ENCODE measurements around the gene LTB4R2.

Gene LTB4R2

DNA sequence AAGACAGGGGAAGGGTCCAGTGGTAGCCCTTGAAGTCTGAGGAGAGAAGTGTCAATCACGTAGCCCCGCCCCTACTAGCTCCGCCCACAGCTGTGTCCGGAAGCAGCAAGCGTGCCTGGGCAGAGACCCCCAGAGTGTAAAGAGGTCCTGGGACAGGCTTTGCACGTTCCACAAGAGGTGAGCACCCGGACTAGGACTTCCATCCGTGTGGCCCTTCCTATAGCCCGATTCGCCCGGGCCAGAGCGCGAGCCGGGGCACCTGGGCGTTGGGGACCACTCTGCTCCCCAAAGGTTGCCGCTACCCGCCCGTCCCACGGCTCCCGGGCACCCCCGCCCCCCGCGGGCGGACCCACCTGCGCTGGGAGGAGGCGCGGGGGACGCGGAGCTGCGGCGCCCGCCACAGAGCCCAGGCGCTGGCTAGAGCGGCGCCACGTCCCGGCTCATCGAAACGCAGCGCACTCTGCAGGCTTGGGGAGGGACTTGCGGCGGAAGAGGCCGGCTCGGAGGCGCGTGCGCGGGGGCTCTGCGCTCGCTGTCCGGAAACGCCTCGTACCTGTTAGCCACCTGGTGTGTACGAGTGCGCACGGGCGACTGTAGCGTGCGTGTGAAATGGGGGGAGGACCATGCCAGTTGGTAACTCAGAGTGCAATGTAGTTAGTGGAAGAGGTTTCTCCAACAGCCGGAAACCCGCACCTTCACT is 38.7 kb upstream of the LTB4R2 start, which contains the start of gene RABGGTA:
TSS of gene RABGGTA (minus strand) at position 464 of the 700 bp plus-strand sequence. CDS start 482 bp downstream, outside the sequence.
- H3K36me3 Mint-ChIP-seq: peaks cover 5% of the 10 kb centered on the region
- H3K4me1 Mint-ChIP-seq: peaks cover 45% of the 10 kb centered on the region
- no peaks in the 10 kb centered on the region for H3K9me3 Mint-ChIP-seq
- H3K27ac Mint-ChIP-seq: peak within 1 kb of the TSS; percentile 96
- peak within 1 kb of the TSS; percentile 85 for H3K4me3 Mint-ChIP-seq
- no peaks in the 10 kb centered on the region for H3K27me3 Mint-ChIP-seq

DNA sequence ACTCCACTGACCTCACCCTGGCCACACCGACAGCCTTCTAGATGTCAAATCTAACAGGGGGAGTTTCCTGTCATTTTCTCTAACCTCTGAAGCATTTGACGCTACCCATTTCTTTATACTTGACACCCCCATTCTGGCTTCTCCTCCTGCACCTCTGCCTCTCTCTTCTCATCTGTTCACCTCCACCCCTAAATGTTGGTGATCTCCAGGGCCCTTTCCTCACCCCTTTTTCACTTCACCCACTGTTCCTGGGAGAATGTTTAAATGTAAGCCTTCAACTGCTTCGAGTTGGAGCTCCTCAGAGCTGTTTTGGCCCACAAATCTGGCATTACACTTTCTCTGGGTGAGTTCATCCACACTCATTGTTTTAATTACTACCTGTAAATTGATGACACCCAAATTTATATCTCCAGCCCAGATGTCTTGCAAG is 38.1 kb upstream of the LTB4R2 start:
- peaks cover 4% of the 10 kb centered on the region for H3K36me3 Mint-ChIP-seq
- H3K27me3 Mint-ChIP-seq: no peaks in the 10 kb centered on the region
- H3K4me3 Mint-ChIP-seq: peak overlapping the region; percentile 85
- peaks cover 50% of the 10 kb centered on the region for H3K4me1 Mint-ChIP-seq
- H3K27ac Mint-ChIP-seq: peak overlapping the region; percentile 96
- H3K9me3 Mint-ChIP-seq: no peaks in the 10 kb centered on the region

DNA sequence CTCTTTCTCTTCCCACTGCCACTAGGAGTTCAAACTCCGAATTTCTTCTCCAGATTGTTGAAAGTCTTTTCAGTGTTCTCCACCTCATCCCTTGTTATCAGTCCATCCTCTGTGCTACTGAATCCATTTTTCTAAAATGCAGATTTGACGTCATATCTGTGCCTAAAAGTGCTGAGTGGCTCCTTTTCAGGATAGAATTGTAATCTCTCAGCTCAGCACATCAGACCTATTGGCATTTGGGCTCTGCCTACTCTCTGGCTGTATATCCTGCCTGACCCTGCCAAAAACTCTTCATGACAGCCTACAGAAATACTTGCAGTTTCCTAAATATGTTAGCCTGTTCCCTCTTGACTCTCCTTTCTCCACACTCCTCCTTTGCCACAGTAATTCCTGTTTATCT is 37.5 kb upstream of the LTB4R2 start:
- Mint-ChIP-seq H3K4me1 (peaks cover 55% of the 10 kb centered on the region), H3K36me3 (no peaks in the 10 kb centered on the region), H3K27me3 (no peaks in the 10 kb centered on the region), H3K27ac (peak overlapping the region; percentile 96), H3K4me3 (peak overlapping the region; percentile 85), H3K9me3 (no peaks in the 10 kb centered on the region)

DNA sequence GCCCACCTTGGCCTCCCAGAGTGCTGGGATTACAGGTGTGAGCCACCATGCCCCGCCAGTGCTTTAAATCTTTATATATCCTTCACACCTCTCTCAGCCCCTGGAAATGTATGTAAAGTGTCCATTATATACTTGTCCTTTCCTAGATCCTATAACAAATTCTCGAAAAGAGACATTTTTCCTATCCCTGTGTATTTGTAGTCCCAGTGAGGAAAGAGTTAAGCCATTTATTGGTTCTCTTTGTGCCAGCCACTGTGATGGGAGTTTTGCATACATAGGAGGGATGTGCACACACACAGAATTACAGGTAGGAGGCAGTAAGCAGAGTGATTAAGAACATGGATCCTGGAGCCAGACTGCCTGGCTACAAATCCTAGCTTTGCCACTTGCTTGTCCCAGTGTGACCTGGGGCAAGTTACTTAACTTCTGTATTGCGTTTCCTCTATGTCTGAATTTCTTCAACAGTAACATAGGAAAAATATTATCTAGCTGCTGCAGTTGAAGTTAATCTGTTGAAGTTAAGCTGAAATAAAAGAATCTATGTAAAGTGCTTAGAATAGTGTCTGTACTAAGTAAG is 36.4 kb upstream of the LTB4R2 start:
- H3K4me1 Mint-ChIP-seq: peaks cover 62% of the 10 kb centered on the region
- peak overlapping the region; percentile 50 for H3K4me3 Mint-ChIP-seq
- no peaks in the 10 kb centered on the region for H3K36me3 Mint-ChIP-seq

GRCh38 chr14:24274101-24274543 is 35.8 kb upstream of the LTB4R2 start:
- H3K27me3 Mint-ChIP-seq: no peaks in the 10 kb centered on the region
- H3K4me1 Mint-ChIP-seq: peaks cover 68% of the 10 kb centered on the region
- no peaks in the 10 kb centered on the region for H3K9me3 Mint-ChIP-seq
- H3K4me3 Mint-ChIP-seq: peak overlapping the region; percentile 50
- no peaks in the 10 kb centered on the region for H3K36me3 Mint-ChIP-seq
- peak overlapping the region; percentile 88 for H3K27ac Mint-ChIP-seq

More for the DNA sequence above, 36.4 kb upstream of the LTB4R2 start:
- Mint-ChIP-seq H3K9me3 (no peaks in the 10 kb centered on the region), H3K27ac (peak overlapping the region; percentile 88), H3K27me3 (no peaks in the 10 kb centered on the region)

DNA sequence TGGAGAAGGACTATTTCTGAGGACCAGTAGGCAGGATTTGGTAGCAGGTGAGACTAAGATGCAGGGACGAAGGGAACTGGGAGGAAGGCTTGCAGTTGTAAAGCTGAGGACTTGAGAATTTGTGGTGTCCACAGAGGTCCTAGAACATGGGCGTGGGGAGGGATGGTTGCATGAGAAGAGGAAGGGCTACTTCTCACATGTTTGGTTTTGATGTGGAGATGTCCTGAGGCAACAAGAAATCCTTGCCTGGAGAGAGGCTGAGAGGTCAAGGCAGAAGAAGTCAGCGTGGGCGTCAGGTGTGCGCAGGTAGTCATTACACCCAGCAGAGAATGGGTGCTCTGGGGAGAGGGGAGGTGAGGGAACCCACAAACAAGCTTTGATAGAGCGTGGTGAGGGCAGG is 32.9 kb upstream of the LTB4R2 start:
- Mint-ChIP-seq H3K4me3 (peak overlapping the region; percentile 33), H3K9me3 (no peaks in the 10 kb centered on the region), H3K27ac (peak overlapping the region; percentile 6), H3K4me1 (peaks cover 78% of the 10 kb centered on the region), H3K27me3 (no peaks in the 10 kb centered on the region), H3K36me3 (no peaks in the 10 kb centered on the region)

DNA sequence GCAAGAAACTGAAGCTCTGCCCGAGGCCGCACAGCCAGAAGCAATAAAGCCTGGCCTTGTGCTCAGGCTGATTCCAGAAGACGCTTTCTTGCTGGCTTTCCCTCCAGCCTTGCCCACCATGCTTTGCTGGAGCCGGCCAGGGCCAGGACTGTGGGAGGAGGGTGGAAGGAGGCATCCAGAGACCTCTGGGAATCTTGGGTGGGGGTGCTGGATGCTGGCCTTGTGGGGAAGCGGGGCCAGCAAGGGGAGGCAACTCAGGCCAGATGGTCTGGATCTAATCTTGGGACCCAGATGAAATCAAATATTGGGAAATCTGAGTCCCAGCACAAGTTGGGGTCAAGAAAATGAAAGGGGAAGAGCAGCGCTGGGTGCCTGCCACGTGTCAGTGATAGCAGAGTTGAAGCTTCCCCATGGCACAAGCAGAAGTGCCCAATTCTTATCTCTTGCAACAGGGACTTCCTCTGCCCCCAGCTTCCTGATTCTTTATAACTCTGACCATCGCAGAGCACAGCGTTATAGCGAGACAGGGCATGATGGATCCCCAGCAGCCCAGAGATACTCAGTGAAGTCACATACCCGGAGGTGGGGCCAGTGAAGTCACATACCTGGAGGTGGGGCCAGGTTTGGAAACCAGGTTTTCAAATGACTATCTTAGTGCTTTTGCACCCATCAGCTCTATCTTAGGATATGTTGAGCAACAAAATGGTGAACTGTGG is 32.2 kb upstream of the LTB4R2 start:
- Mint-ChIP-seq H3K27ac (no peak overlapping the region), H3K4me1 (peaks cover 71% of the 10 kb centered on the region), H3K4me3 (no peak overlapping the region)

GRCh38 chr14:24278424-24278823 is 31.5 kb upstream of the LTB4R2 start:
- H3K4me3 Mint-ChIP-seq: peak overlapping the region; percentile 45

More for the DNA sequence above, 32.2 kb upstream of the LTB4R2 start:
- no peaks in the 10 kb centered on the region for H3K36me3 Mint-ChIP-seq
- H3K9me3 Mint-ChIP-seq: no peaks in the 10 kb centered on the region
- no peaks in the 10 kb centered on the region for H3K27me3 Mint-ChIP-seq

GRCh38 chr14:24279301-24280186 is 30.4 kb upstream of the LTB4R2 start:
- Mint-ChIP-seq H3K36me3 (no peaks in the 10 kb centered on the region), H3K4me1 (peaks cover 54% of the 10 kb centered on the region), H3K9me3 (no peaks in the 10 kb centered on the region), H3K4me3 (peak overlapping the region; percentile 57), H3K27ac (peak overlapping the region; percentile 89), H3K27me3 (no peaks in the 10 kb centered on the region)

More at GRCh38 chr14:24278424-24278823, 31.5 kb upstream of the LTB4R2 start:
- Mint-ChIP-seq H3K27me3 (no peaks in the 10 kb centered on the region), H3K36me3 (no peaks in the 10 kb centered on the region), H3K9me3 (no peaks in the 10 kb centered on the region), H3K4me1 (peaks cover 64% of the 10 kb centered on the region), H3K27ac (peak overlapping the region; percentile 89)

DNA sequence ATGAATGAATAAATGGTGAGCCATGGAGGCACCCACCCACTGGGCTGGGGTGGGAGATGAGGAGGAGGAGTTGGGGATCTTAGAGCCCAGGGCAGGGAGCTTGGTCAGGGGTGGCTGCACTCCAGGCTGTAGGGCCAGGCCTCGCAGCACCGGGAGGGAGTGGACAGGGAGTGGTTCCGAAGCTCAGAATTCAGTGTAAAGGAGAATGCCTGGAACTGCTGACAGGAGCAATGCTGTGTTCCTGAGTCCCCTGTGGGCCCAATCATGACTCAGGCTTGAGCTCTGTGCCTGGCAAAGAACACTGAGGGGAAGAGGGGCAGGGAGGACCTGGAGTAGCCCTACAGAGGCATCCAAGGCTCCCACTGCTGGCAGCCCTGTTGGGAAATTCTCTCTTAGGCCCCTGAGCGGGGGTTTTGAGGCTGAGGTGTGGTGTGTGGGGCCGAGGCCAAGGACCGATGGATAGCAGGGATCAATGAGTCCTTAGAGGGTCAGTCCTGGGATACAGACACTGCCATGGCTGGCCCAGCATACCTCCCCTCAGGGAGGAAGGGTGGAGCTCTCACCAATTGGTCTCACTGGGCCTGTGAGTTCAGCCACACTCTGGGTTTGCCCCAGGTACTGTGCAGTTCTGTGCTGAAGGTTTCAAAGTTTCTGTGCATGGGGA is 29.0 kb upstream of the LTB4R2 start:
- H3K36me3 Mint-ChIP-seq: no peaks in the 10 kb centered on the region
- no peaks in the 10 kb centered on the region for H3K27me3 Mint-ChIP-seq
- H3K4me1 Mint-ChIP-seq: peaks cover 45% of the 10 kb centered on the region
- H3K27ac Mint-ChIP-seq: peak overlapping the region; percentile 64
- H3K9me3 Mint-ChIP-seq: no peaks in the 10 kb centered on the region
- H3K4me3 Mint-ChIP-seq: no peak overlapping the region

- H3K27me3 Mint-ChIP-seq: no peaks in the 10 kb centered on the region
- H3K27ac Mint-ChIP-seq: peak overlapping the region; percentile 64
- no peaks in the 10 kb centered on the region for H3K9me3 Mint-ChIP-seq
- peaks cover 43% of the 10 kb centered on the region for H3K4me1 Mint-ChIP-seq
- H3K4me3 Mint-ChIP-seq: no peak overlapping the region
- no peaks in the 10 kb centered on the region for H3K36me3 Mint-ChIP-seq
These were observed 28.3 kb upstream of the LTB4R2 start for GRCh38 chr14:24281636-24282035.

- peaks cover 35% of the 10 kb centered on the region for H3K4me1 Mint-ChIP-seq
- no peaks in the 10 kb centered on the region for H3K27me3 Mint-ChIP-seq
- H3K9me3 Mint-ChIP-seq: no peaks in the 10 kb centered on the region
- H3K36me3 Mint-ChIP-seq: no peaks in the 10 kb centered on the region
- H3K4me3 Mint-ChIP-seq: no peak overlapping the region
- H3K27ac Mint-ChIP-seq: no peak overlapping the region
These were observed 27.2 kb upstream of the LTB4R2 start for GRCh38 chr14:24282736-24283135.

GRCh38 chr14:24283796-24284460 is 26.0 kb upstream of the LTB4R2 start:
- no peak overlapping the region for H3K4me3 Mint-ChIP-seq
- H3K27me3 Mint-ChIP-seq: no peaks in the 10 kb centered on the region
- H3K36me3 Mint-ChIP-seq: no peaks in the 10 kb centered on the region
- peaks cover 25% of the 10 kb centered on the region for H3K4me1 Mint-ChIP-seq
- no peak overlapping the region for H3K27ac Mint-ChIP-seq
- no peaks in the 10 kb centered on the region for H3K9me3 Mint-ChIP-seq

DNA sequence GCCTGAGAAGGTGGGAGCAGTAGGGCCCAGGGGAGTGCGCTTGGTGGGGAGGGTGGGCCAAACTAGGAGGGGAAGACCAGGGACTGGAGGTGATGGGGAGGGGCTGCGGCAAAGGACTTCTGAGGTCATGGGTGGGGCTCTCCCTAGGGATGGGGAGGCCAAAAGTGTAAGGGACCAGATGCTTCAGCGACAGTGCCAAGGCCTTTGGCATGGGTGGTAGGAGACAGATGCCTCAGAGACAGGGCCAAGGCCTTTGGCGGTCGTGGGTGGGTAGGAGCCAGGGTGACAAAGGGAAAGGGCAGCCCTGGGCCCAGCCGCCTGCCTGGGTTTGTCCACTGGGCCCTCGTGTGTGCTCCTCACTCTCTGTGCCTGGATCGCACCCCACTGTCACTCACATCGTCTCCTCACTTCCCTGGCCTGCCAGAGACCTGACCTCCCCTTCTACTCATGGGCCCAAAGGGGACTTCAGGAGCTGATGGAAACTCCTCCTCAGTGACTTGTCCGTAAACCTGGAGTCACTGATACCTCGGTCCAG is 25.4 kb upstream of the LTB4R2 start:
- H3K27me3 Mint-ChIP-seq: no peaks in the 10 kb centered on the region
- H3K9me3 Mint-ChIP-seq: no peaks in the 10 kb centered on the region
- no peaks in the 10 kb centered on the region for H3K36me3 Mint-ChIP-seq
- H3K27ac Mint-ChIP-seq: no peak overlapping the region
- no peak overlapping the region for H3K4me3 Mint-ChIP-seq
- H3K4me1 Mint-ChIP-seq: peaks cover 20% of the 10 kb centered on the region

All from activated naive CD4-positive, alpha-beta T cell treated with anti-CD3 and anti-CD28 coated beads, Interleukin-2, amount 50 U/mL, for 24 hours (primary cell).